Spleen (tissue), 7 donors: ENCODE data around the gene S100A13.

Experiments
- CTCF ChIP-seq, 11 experiments: fragments of 200-600 bp in 7 of 11; fragments of 450-650 bp in 4 of 11; sonication (generic) in 4 of 11; IDR thresholded peaks in 8 of 11; conservative IDR thresholded peaks in 3 of 11; 1 replicate in 7 of 11; 2 replicates in 4 of 11; pipeline versions ENCODE4 v1.4.0 to v1.8.0; 2016 to 2021; ENCODE audit warnings: antibody characterized with exemption in 11 of 11, inconsistent platforms in 4 of 11, mild to moderate bottlenecking in 1 of 11
- POLR2A ChIP-seq, 3 donors: fragments of 450-650 bp; IDR thresholded peaks; one replicate each; pipeline ENCODE4 v1.5.1; 2017; ENCODE audit warnings: antibody characterized with exemption in 3 of 3, mild to moderate bottlenecking in 1 of 3
- POLR2AphosphoS5 ChIP-seq, 3 donors: sonication (generic); formaldehyde crosslinking; IDR thresholded peaks; one replicate each; pipeline ENCODE4 v1.5.1; 2017; ENCODE audit warnings: antibody characterized with exemption in 3 of 3
- donor health status: DM: no; HTN: no; CAD: no; lungs with moderate emphysema.
- donor health status: DM: no; HTN: no; CAD: no.
- donor health status: DM: no; HTN: no; CAD: no.

GRCh38 chr1:153583976-153584375 is 43.3 kb downstream of the S100A13 start:
- TF ChIP-seq CTCF (IDR thresholded peaks at IDR 0.05 in 8 of 11, conservative IDR thresholded peaks at IDR 0.05 in 3 of 11) (no peak), POLR2A (IDR thresholded peaks at IDR 0.05) (no peak), POLR2AphosphoS5 (IDR thresholded peaks at IDR 0.05) (no peak)
